Body of pancreas (tissue), 4 donors: Measurements from ENCODE around the gene RAB1B. TPM values are rescaled to one million over a fixed set of nuclear protein-coding genes. Genes with fewer than 3 reads are reported as not detected.

ENCODE experiments used
- ATAC-seq: fragments of 150-250 bp; one replicate; pipeline ENCODE4 v1.9.1; 2016
- DNase-seq, 4 donors: peaks; one replicate each; pipeline ENCODE4 v3.0.0-alpha.2; 2019
- H3K27ac ChIP-seq, 4 donors: fragments of 200-600 bp; sonication (generic); 1 replicate in 3 of 4; 2 replicates in 1 of 4; pipeline versions ENCODE4 v1.5.1 to v1.6.1; 2016 to 2019; ENCODE audit warnings: mild to moderate bottlenecking in 1 of 4, mixed read lengths in 1 of 4, moderate library complexity in 1 of 4
- H3K27me3 ChIP-seq, 2 donors: fragments of 200-600 bp; sonication (generic); one replicate each; pipeline ENCODE4 v1.6.0; 2016; ENCODE audit warnings: mild to moderate bottlenecking in 1 of 2
- H3K36me3 ChIP-seq, 2 donors: fragments of 200-600 bp; sonication (generic); replicated peaks in 1 of 2; 2 replicates each; pipeline ENCODE4 v1.5.1; 2016; ENCODE audit warnings: low read depth in 2 of 2; ENCODE audit not compliant: insufficient read depth in 1 of 2
- H3K4me1 ChIP-seq: fragments of 200-600 bp; sonication (generic); one replicate; pipeline ENCODE4 v1.6.0; 2016
- H3K4me3 ChIP-seq, 2 donors: fragments of 200-600 bp; sonication (generic); 1 replicate in 1 of 2; 2 replicates in 1 of 2; pipeline ENCODE4 v1.5.1; 2016 to 2019
- H3K9me3 ChIP-seq, 3 donors: fragments of 200-600 bp; sonication (generic); 1 replicate in 2 of 3; 2 replicates in 1 of 3; pipeline ENCODE4 v1.5.1; 2016
- CTCF ChIP-seq, 7 experiments: fragments of 450-650 bp in 4 of 7; fragments of 200-600 bp in 3 of 7; sonication (generic) in 3 of 7; IDR thresholded peaks; one replicate each; pipeline ENCODE4 v1.5.1; 2016 to 2019; ENCODE audit warnings: antibody characterized with exemption in 7 of 7
- POLR2A ChIP-seq, 3 donors: fragments of 450-650 bp; IDR thresholded peaks; one replicate each; pipeline ENCODE4 v1.6.1; 2016; ENCODE audit warnings: antibody characterized with exemption in 3 of 3, mild to moderate bottlenecking in 2 of 3
- WGBS, 2 donors: methylation state at CpG; one replicate each; pipeline ENCODE4 v1.1.5; 2017; 5-methylcytosine and 5-hydroxymethylcytosine counted together
- intact Hi-C: fragments of 100-400 bp; cut with DNase I; formaldehyde crosslinking; loops from one replicate; pipeline ENCODE4 v1.15.1; 2023
- total RNA-seq, 2 donors: library from RNA; depleted of rRNA; stranded (reverse); fragments of >200 nt; gene quantifications; one replicate each; pipeline ENCODE4 v1.1.0, GENCODE V29; 2016

The RAB1B gene
- total RNA-seq, 2 donors from 2014 or later = 67.7 to 74.5 TPM

- DNase-seq (peak in 2 of 4 donors; percentile 33 to 36), ATAC-seq (no peak)
- H3K4me3 ChIP-seq = peak overlapping the region; percentile 33 to 88
- no peaks in the 10 kb centered on the region for H3K9me3 ChIP-seq
- intact Hi-C loops = no loop called here
- peak in 1 of 7 experiments; percentile 15 for TF ChIP-seq CTCF (IDR thresholded peaks at IDR 0.05)
- TF ChIP-seq POLR2A (IDR thresholded peaks at IDR 0.05) = no peak
- H3K27ac ChIP-seq = peak overlapping the region; percentile 85 to 93 (median 90)
- peaks cover 11 to 22% of the 10 kb centered on the region in 2 donors for H3K36me3 ChIP-seq
- peaks cover 28% of the 10 kb centered on the region for H3K4me1 ChIP-seq
- H3K27me3 ChIP-seq = no peaks in the 10 kb centered on the region
- WGBS, 2 donors = 3 to 6% methylated on average over 16 to 31 of the region's 32 CpGs
Measured at GRCh38 chr11:66268952-66269905, 790 bp downstream of the RAB1B start.

- H3K36me3 ChIP-seq = peaks cover 11 to 29% of the 10 kb centered on the region in 2 donors
- peaks cover 26% of the 10 kb centered on the region for H3K4me1 ChIP-seq
- DNase-seq (no peak), ATAC-seq (no peak)
- no peak overlapping the region for H3K27ac ChIP-seq
- no peak for TF ChIP-seq CTCF (IDR thresholded peaks at IDR 0.05)
- no peak for TF ChIP-seq POLR2A (IDR thresholded peaks at IDR 0.05)
- H3K4me3 ChIP-seq = no peak overlapping the region
- WGBS, 2 donors = 94 to 95% methylated on average over 4 to 7 of the region's 7 CpGs
- no peaks in the 10 kb centered on the region for H3K27me3 ChIP-seq
- no peaks in the 10 kb centered on the region for H3K9me3 ChIP-seq
- intact Hi-C loops = no loop called here
Measured at GRCh38 chr11:66271816-66272215, 3.4 kb downstream of the RAB1B start.

- Histone ChIP-seq H3K9me3 (no peaks in the 10 kb centered on the region), H3K36me3 (peaks cover 11 to 29% of the 10 kb centered on the region in 2 donors), H3K27me3 (no peaks in the 10 kb centered on the region), H3K27ac (no peak overlapping the region), H3K4me1 (peaks cover 26% of the 10 kb centered on the region), H3K4me3 (no peak overlapping the region)
- intact Hi-C loops = no loop called here
- no peak for DNase-seq
- 92 to 100% methylated on average over 2 of the region's 2 CpGs for WGBS, 2 donors
- no peak for TF ChIP-seq POLR2A (IDR thresholded peaks at IDR 0.05)
- no peak for TF ChIP-seq CTCF (IDR thresholded peaks at IDR 0.05)
- ATAC-seq = no peak
Measured at GRCh38 chr11:66272596-66272995, 4.2 kb downstream of the RAB1B start.

- intact Hi-C loops = no loop called here
- Histone ChIP-seq H3K27ac (no peak overlapping the region), H3K4me3 (no peak overlapping the region), H3K4me1 (peaks cover 23% of the 10 kb centered on the region), H3K27me3 (no peaks in the 10 kb centered on the region), H3K9me3 (no peaks in the 10 kb centered on the region), H3K36me3 (peaks cover 11 to 29% of the 10 kb centered on the region in 2 donors)
- no peak for TF ChIP-seq CTCF (IDR thresholded peaks at IDR 0.05)
- no peak for TF ChIP-seq POLR2A (IDR thresholded peaks at IDR 0.05)
- 38 to 69% methylated on average over 1 of the region's 1 CpG for WGBS, 2 donors
- no peak for DNase-seq
- ATAC-seq = no peak
Measured at GRCh38 chr11:66274219-66274618, 5.8 kb downstream of the RAB1B start.
